Measurements from ENCODE around the gene ZNF385D.

ZNF385D gene

GRCh38 chr3:21411058-21411457 lies 340.0 kb downstream of the ZNF385D start:
- DNase-seq (ENCODE audit: low read depth, low spot score) = no peak
- no peak overlapping the region for H3K4me3 ChIP-seq (ENCODE audit: low read depth, low read length)
- TF ChIP-seq CTCF (IDR thresholded peaks at IDR 0.05; ENCODE audit: low read depth, low read length) = no peak
- in situ Hi-C loops (cut with HindIII; ENCODE audit: low sequenced_read_pairs) = no loop called here

- in situ Hi-C loops (cut with HindIII; ENCODE audit: low sequenced_read_pairs) = no loop called here
- TF ChIP-seq CTCF (IDR thresholded peaks at IDR 0.05; ENCODE audit: low read depth, low read length) = no peak
- H3K4me3 ChIP-seq (ENCODE audit: low read depth, low read length) = no peak overlapping the region
- no peak for DNase-seq (ENCODE audit: low read depth, low spot score)
Measured at GRCh38 chr3:21409401-21409800, 341.6 kb downstream of the ZNF385D start.

GRCh38 chr3:21407743-21408142 lies 343.3 kb downstream of the ZNF385D start:
- no peak overlapping the region for H3K4me3 ChIP-seq (ENCODE audit: low read depth, low read length)
- no peak for DNase-seq (ENCODE audit: low read depth, low spot score)
- no peak for TF ChIP-seq CTCF (IDR thresholded peaks at IDR 0.05; ENCODE audit: low read depth, low read length)
- in situ Hi-C loops (cut with HindIII; ENCODE audit: low sequenced_read_pairs) = no loop called here

GRCh38 chr3:21405671-21406667 lies 345.0 kb downstream of the ZNF385D start:
- no peak for DNase-seq (ENCODE audit: low read depth, low spot score)
- no peak for TF ChIP-seq CTCF (IDR thresholded peaks at IDR 0.05; ENCODE audit: low read depth, low read length)
- in situ Hi-C loops (cut with HindIII; ENCODE audit: low sequenced_read_pairs) = no loop called here
- no peak overlapping the region for H3K4me3 ChIP-seq (ENCODE audit: low read depth, low read length)

- H3K4me3 ChIP-seq (ENCODE audit: low read depth, low read length) = no peak overlapping the region
- in situ Hi-C loops (cut with HindIII; ENCODE audit: low sequenced_read_pairs) = no loop called here
- no peak for TF ChIP-seq CTCF (IDR thresholded peaks at IDR 0.05; ENCODE audit: low read depth, low read length)
- no peak for DNase-seq (ENCODE audit: low read depth, low spot score)
Measured at GRCh38 chr3:21398461-21398860, 352.5 kb downstream of the ZNF385D start.

- no peak for DNase-seq (ENCODE audit: low read depth, low spot score)
- in situ Hi-C loops (cut with HindIII; ENCODE audit: low sequenced_read_pairs) = no loop called here
- TF ChIP-seq CTCF (IDR thresholded peaks at IDR 0.05; ENCODE audit: low read depth, low read length) = no peak
- no peak overlapping the region for H3K4me3 ChIP-seq (ENCODE audit: low read depth, low read length)
Measured at GRCh38 chr3:21393683-21394311, 357.2 kb downstream of the ZNF385D start.
